Uterus (tissue), 2 donors: ENCODE measurements around the gene TAF10.

Experiments used
- POLR2A ChIP-seq, 2 donors: fragments of 450-650 bp; IDR thresholded peaks; one replicate each; pipeline ENCODE4 v1.6.1; 2016; ENCODE audit warnings: antibody characterized with exemption in 2 of 2, mild to moderate bottlenecking in 1 of 2, moderate library complexity in 1 of 2
- TF ChIP-seq, protein P1 (sequence below), 4 experiments: fragments of 200-600 bp in 2 of 4; fragments of 450-650 bp in 2 of 4; sonication (generic) in 2 of 4; IDR thresholded peaks; one replicate each; pipeline ENCODE4 v1.5.1; 2016 to 2019; ENCODE audit warnings: antibody characterized with exemption in 4 of 4, mild to moderate bottlenecking in 2 of 4, moderate library complexity in 1 of 4

DNA sequence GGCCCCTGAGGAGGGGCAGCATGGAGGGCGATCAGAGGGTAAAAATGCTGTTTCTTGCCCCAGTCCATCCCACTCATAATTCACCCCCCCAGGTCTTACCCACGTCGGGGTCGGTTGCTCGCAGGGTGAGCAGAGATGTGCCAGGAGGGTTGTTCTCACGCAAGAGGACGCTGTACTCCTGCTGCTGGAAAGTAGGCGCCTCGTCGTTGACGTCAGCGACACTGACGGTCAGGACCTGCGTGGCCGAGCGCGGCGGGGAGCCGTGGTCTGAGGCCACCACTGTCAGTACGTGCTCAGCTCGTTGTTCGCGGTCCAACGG lies 17.5 kb upstream of the TAF10 start:
- TF ChIP-seq, protein P1, sequence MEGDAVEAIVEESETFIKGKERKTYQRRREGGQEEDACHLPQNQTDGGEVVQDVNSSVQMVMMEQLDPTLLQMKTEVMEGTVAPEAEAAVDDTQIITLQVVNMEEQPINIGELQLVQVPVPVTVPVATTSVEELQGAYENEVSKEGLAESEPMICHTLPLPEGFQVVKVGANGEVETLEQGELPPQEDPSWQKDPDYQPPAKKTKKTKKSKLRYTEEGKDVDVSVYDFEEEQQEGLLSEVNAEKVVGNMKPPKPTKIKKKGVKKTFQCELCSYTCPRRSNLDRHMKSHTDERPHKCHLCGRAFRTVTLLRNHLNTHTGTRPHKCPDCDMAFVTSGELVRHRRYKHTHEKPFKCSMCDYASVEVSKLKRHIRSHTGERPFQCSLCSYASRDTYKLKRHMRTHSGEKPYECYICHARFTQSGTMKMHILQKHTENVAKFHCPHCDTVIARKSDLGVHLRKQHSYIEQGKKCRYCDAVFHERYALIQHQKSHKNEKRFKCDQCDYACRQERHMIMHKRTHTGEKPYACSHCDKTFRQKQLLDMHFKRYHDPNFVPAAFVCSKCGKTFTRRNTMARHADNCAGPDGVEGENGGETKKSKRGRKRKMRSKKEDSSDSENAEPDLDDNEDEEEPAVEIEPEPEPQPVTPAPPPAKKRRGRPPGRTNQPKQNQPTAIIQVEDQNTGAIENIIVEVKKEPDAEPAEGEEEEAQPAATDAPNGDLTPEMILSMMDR (IDR thresholded peaks at IDR 0.05): no peak
- no peak for TF ChIP-seq POLR2A (IDR thresholded peaks at IDR 0.05)
